ENCODE data around the gene SLC30A3. TPM values are rescaled to one million over a fixed set of nuclear protein-coding genes. Genes with fewer than 3 reads are reported as not detected.

Gene SLC30A3
- total and polyA plus RNA-seq, 8 donors, result not detected

DNA sequence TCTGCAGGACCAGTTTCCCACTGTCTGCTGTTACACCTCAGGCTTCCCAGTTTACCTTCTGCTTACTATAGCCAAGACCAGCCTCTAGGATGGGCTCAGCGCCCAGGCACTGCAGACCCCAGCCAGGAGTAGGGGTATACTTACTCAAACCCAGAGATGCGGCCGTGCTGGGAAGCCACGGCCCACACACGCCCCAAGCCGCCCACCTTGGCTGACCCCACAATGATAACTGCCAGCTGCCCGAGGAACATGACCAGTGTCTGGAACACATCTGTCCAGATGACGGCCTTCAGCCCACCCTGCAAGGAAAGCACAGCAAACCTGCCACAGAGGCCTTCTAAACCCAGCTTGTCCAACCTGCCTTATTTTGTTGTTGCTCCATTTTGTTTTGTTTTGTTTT, 57.6 kb downstream of the SLC30A3 start:
- Histone ChIP-seq H3K9me3 (no peaks in the 10 kb centered on the region), H3K36me3 (peaks cover 48 to 97% (median 92%) of the 10 kb centered on the region in 4 donors), H3K4me1 (peaks cover 0 to 5% (median 2%) of the 10 kb centered on the region in 4 donors), H3K4me3 (no peak overlapping the region), H3K27me3 (no peaks in the 10 kb centered on the region), H3K27ac (no peak overlapping the region)
- DNase-seq, result no peak
- WGBS, 5 donors, result 69 to 84% (median 80%) methylated on average over 8 of the region's 8 CpGs
- intact Hi-C loops (cut with DNase I; ENCODE audit: low total_unique reads), result no loop called here
- no peak for TF ChIP-seq POLR2AphosphoS5 (IDR thresholded peaks at IDR 0.05)
- TF ChIP-seq, protein P1, sequence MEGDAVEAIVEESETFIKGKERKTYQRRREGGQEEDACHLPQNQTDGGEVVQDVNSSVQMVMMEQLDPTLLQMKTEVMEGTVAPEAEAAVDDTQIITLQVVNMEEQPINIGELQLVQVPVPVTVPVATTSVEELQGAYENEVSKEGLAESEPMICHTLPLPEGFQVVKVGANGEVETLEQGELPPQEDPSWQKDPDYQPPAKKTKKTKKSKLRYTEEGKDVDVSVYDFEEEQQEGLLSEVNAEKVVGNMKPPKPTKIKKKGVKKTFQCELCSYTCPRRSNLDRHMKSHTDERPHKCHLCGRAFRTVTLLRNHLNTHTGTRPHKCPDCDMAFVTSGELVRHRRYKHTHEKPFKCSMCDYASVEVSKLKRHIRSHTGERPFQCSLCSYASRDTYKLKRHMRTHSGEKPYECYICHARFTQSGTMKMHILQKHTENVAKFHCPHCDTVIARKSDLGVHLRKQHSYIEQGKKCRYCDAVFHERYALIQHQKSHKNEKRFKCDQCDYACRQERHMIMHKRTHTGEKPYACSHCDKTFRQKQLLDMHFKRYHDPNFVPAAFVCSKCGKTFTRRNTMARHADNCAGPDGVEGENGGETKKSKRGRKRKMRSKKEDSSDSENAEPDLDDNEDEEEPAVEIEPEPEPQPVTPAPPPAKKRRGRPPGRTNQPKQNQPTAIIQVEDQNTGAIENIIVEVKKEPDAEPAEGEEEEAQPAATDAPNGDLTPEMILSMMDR (IDR thresholded peaks at IDR 0.05), result no peak
- TF ChIP-seq POLR2A (IDR thresholded peaks at IDR 0.05), result no peak
- TF ChIP-seq EP300 (IDR thresholded peaks at IDR 0.05), result no peak

DNA sequence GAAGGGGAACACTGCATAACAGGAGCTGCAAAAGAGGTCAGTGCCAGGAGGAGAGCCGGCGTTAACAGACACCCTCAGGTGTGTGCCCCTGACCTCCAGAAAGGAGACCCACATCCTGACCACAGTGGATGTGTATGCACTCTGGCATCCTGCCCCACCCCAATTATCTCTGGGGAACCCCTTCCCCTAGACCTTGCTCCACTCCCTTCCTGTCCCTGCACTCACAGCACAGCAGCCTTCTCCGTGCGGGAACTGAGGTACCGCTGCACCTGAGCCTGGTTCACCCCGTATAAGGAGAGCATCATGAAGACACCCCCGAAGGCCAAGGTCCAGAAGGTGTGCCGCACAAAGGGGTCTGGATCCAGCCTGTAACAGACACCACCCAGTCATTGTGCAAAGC, 58.3 kb downstream of the SLC30A3 start:
- H3K4me1 ChIP-seq, result no peaks in the 10 kb centered on the region
- DNase-seq, result no peak
- peaks cover 51 to 100% (median 98%) of the 10 kb centered on the region in 4 donors for H3K36me3 ChIP-seq
- H3K4me3 ChIP-seq, result no peak overlapping the region
- intact Hi-C loops (cut with DNase I; ENCODE audit: low total_unique reads), result no loop called here
- H3K27me3 ChIP-seq, result no peaks in the 10 kb centered on the region
- no peak overlapping the region for H3K27ac ChIP-seq
- no peaks in the 10 kb centered on the region for H3K9me3 ChIP-seq
- WGBS, 5 donors, result 92 to 99% (median 96%) methylated on average over 8 of the region's 8 CpGs
- no peak for TF ChIP-seq EP300 (IDR thresholded peaks at IDR 0.05)
- no peak for TF ChIP-seq POLR2A (IDR thresholded peaks at IDR 0.05)
- no peak for TF ChIP-seq POLR2AphosphoS5 (IDR thresholded peaks at IDR 0.05)
- TF ChIP-seq, protein P1 (IDR thresholded peaks at IDR 0.05), result no peak

DNA sequence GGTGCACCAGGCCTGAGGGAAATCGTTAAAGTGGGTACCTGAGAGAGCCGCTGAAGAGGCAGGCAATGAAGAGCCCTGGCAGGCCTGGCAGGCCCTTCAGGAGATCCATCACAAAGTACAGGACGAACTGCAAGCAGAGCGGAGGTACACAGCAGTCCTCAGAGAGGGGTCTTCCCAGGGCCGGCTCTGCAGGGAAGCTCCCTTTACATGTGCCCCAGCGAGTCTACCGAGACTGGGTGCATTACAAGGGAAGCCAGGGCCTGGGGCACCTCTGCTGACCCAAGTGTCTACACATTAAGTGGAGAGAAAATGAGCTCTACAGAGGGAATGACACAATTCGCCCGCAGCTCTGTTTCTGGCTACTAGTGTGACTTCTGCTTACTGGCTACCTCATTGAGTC, 59.1 kb downstream of the SLC30A3 start:
- no peaks in the 10 kb centered on the region for H3K27me3 ChIP-seq
- H3K4me3 ChIP-seq, result no peak overlapping the region
- DNase-seq, result no peak
- H3K4me1 ChIP-seq, result no peaks in the 10 kb centered on the region
- 93 to 98% (median 95%) methylated on average over 9 of the region's 9 CpGs for WGBS, 5 donors
- no peak overlapping the region for H3K27ac ChIP-seq
- intact Hi-C loops (cut with DNase I; ENCODE audit: low total_unique reads), result no loop called here
- H3K9me3 ChIP-seq, result no peaks in the 10 kb centered on the region
- peaks cover 51 to 94% (median 93%) of the 10 kb centered on the region in 4 donors for H3K36me3 ChIP-seq
- TF ChIP-seq EP300 (IDR thresholded peaks at IDR 0.05) (no peak), POLR2AphosphoS5 (IDR thresholded peaks at IDR 0.05) (no peak), POLR2A (IDR thresholded peaks at IDR 0.05) (no peak)
- TF ChIP-seq, protein P1 (IDR thresholded peaks at IDR 0.05), result no peak

Other genes starting within 250 kb of the SLC30A3 start
- 100 to 1,000 TPM in 2 of 5 donors, 10 to 100 TPM in 3; 30.1 to 206 (median 89.5) TPM for gene TMEM214, start 230.1 kb downstream of the SLC30A3 start, total RNA-seq
- gene TMEM214, start 230.1 kb downstream of the SLC30A3 start, polyA plus RNA-seq, result 10 to 100 TPM; 17.1 to 35.1 (median 28.1) TPM
- 10 to 100 TPM in 3 of 5 donors, 1 to 10 TPM in 2; 7.8 to 29.0 (median 11.6) TPM for gene AGBL5, start 211.4 kb downstream of the SLC30A3 start, total RNA-seq
- 10 to 100 TPM; 11.5 to 16.6 (median 13.6) TPM for gene AGBL5, start 211.4 kb downstream of the SLC30A3 start, polyA plus RNA-seq
- gene OST4, start 191.4 kb downstream of the SLC30A3 start, total RNA-seq, result 100 to 1,000 TPM in 4 of 5 donors, 10 to 100 TPM in 1; 16.8 to 281 (median 134) TPM
- gene OST4, start 191.4 kb downstream of the SLC30A3 start, polyA plus RNA-seq, result 100 to 1,000 TPM; 421 to 610 (median 506) TPM
- gene EMILIN1, start 184.4 kb downstream of the SLC30A3 start, total RNA-seq, result 100 to 1,000 TPM in 2 of 5 donors, 10 to 100 TPM in 3; 17.5 to 208 (median 89.2) TPM
- gene EMILIN1, start 184.4 kb downstream of the SLC30A3 start, polyA plus RNA-seq, result 10 to 100 TPM; 19.6 to 53.1 (median 31.1) TPM
- gene KHK, start 176.3 kb downstream of the SLC30A3 start, total RNA-seq, result 10 to 100 TPM in 1 of 5 donors, 1 to 10 TPM in 3, not detected in 1; 1.3 to 18.2 (median 3.0) TPM
- gene KHK, start 176.3 kb downstream of the SLC30A3 start, polyA plus RNA-seq, result 1 to 10 TPM; 3.5 to 5.9 (median 4.2) TPM
- 1 to 10 TPM in 3 of 5 donors, not detected in 2; 1.4 to 4.1 (median 2.6) TPM for gene CGREF1, start 143.9 kb downstream of the SLC30A3 start, total RNA-seq
- 1 to 10 TPM; 2.3 to 3.2 (median 2.4) TPM for gene CGREF1, start 143.9 kb downstream of the SLC30A3 start, polyA plus RNA-seq
- gene ABHD1, start 139.2 kb downstream of the SLC30A3 start, total RNA-seq, result not detected
- gene ABHD1, start 139.2 kb downstream of the SLC30A3 start, polyA plus RNA-seq, result under 1 TPM in 2 of 3 donors, not detected in 1; 0.23 to 0.75 TPM
- 100 to 1,000 TPM in 1 of 5 donors, 10 to 100 TPM in 4; 14.2 to 107 (median 29.4) TPM for gene PREB, start 128.4 kb downstream of the SLC30A3 start, total RNA-seq
- 10 to 100 TPM; 37.3 to 48.4 (median 44.6) TPM for gene PREB, start 128.4 kb downstream of the SLC30A3 start, polyA plus RNA-seq
- not detected for gene PRR30, start 123.6 kb downstream of the SLC30A3 start, total RNA-seq
- gene PRR30, start 123.6 kb downstream of the SLC30A3 start, polyA plus RNA-seq, result not detected
- not detected for gene TCF23, start 114.0 kb downstream of the SLC30A3 start, total RNA-seq
- gene TCF23, start 114.0 kb downstream of the SLC30A3 start, polyA plus RNA-seq, result under 1 TPM in 1 of 3 donors, not detected in 2; 0.03 TPM
- gene ATRAID, start 51.0 kb downstream of the SLC30A3 start, total RNA-seq, result 100 to 1,000 TPM in 3 of 5 donors, 10 to 100 TPM in 2; 67.4 to 532 (median 131) TPM
- gene ATRAID, start 51.0 kb downstream of the SLC30A3 start, polyA plus RNA-seq, result 100 to 1,000 TPM in 2 of 3 donors, 10 to 100 TPM in 1; 86.6 to 140 (median 111) TPM
- gene SLC5A6, start 50.8 kb downstream of the SLC30A3 start, total RNA-seq, result 10 to 100 TPM; 19.3 to 71.0 (median 24.9) TPM
- gene SLC5A6, start 50.8 kb downstream of the SLC30A3 start, polyA plus RNA-seq, result 10 to 100 TPM in 1 of 3 donors, 1 to 10 TPM in 2; 5.7 to 15.0 (median 6.0) TPM
- gene CAD, start 45.7 kb downstream of the SLC30A3 start, total RNA-seq, result 100 to 1,000 TPM in 2 of 5 donors, 10 to 100 TPM in 3; 12.2 to 130 (median 78.2) TPM
- 10 to 100 TPM in 1 of 3 donors, 1 to 10 TPM in 2; 4.4 to 16.5 (median 6.5) TPM for gene CAD, start 45.7 kb downstream of the SLC30A3 start, polyA plus RNA-seq
- gene DNAJC5G, start 12.4 kb upstream of the SLC30A3 start, total RNA-seq, result not detected
- not detected for gene DNAJC5G, start 12.4 kb upstream of the SLC30A3 start, polyA plus RNA-seq
- under 1 TPM in 1 of 5 donors, not detected in 4; 0.87 TPM for gene TRIM54, start 19.4 kb upstream of the SLC30A3 start, total RNA-seq
- gene TRIM54, start 19.4 kb upstream of the SLC30A3 start, polyA plus RNA-seq, result under 1 TPM; 0.13 to 0.61 (median 0.25) TPM
- 1 to 10 TPM in 1 of 5 donors, not detected in 4; 6.7 TPM for gene UCN, start 45.4 kb upstream of the SLC30A3 start, total RNA-seq
- 1 to 10 TPM in 2 of 3 donors, not detected in 1; 3.5 to 4.1 TPM for gene UCN, start 45.4 kb upstream of the SLC30A3 start, polyA plus RNA-seq
- gene MPV17, start 60.0 kb upstream of the SLC30A3 start, total RNA-seq, result 10 to 100 TPM in 4 of 5 donors, 1 to 10 TPM in 1; 8.7 to 98.0 (median 58.9) TPM
- gene MPV17, start 60.0 kb upstream of the SLC30A3 start, polyA plus RNA-seq, result 10 to 100 TPM; 41.7 to 84.0 (median 58.2) TPM
- gene GTF3C2, start 93.7 kb upstream of the SLC30A3 start, total RNA-seq, result 100 to 1,000 TPM in 1 of 5 donors, 10 to 100 TPM in 4; 25.7 to 125 (median 62.6) TPM
- gene GTF3C2, start 93.7 kb upstream of the SLC30A3 start, polyA plus RNA-seq, result 10 to 100 TPM; 18.8 to 37.1 (median 28.3) TPM
- 10 to 100 TPM; 16.2 to 42.2 (median 27.2) TPM for gene EIF2B4, start 107.3 kb upstream of the SLC30A3 start, total RNA-seq
- 10 to 100 TPM; 42.0 to 63.9 (median 51.1) TPM for gene EIF2B4, start 107.3 kb upstream of the SLC30A3 start, polyA plus RNA-seq
- gene SNX17, start 107.6 kb upstream of the SLC30A3 start, total RNA-seq, result 10 to 100 TPM; 28.6 to 70.4 (median 67.2) TPM
- gene SNX17, start 107.6 kb upstream of the SLC30A3 start, polyA plus RNA-seq, result 10 to 100 TPM; 58.3 to 70.2 (median 68.9) TPM
- gene ZNF513, start 117.7 kb upstream of the SLC30A3 start, total RNA-seq, result 10 to 100 TPM; 10.3 to 58.9 (median 19.1) TPM
- gene ZNF513, start 117.7 kb upstream of the SLC30A3 start, polyA plus RNA-seq, result 10 to 100 TPM; 12.4 to 23.6 (median 15.4) TPM
- gene PPM1G, start 146.5 kb upstream of the SLC30A3 start, total RNA-seq, result 10 to 100 TPM; 10.5 to 44.6 (median 42.9) TPM
- 10 to 100 TPM; 40.0 to 49.8 (median 47.2) TPM for gene PPM1G, start 146.5 kb upstream of the SLC30A3 start, polyA plus RNA-seq
- 10 to 100 TPM; 12.5 to 69.8 (median 48.4) TPM for gene NRBP1, start 165.6 kb upstream of the SLC30A3 start, total RNA-seq
- gene NRBP1, start 165.6 kb upstream of the SLC30A3 start, polyA plus RNA-seq, result 10 to 100 TPM; 46.7 to 57.3 (median 51.4) TPM
- gene KRTCAP3, start 179.3 kb upstream of the SLC30A3 start, total RNA-seq, result 100 to 1,000 TPM in 1 of 5 donors, 10 to 100 TPM in 3, not detected in 1; 16.5 to 140 (median 53.6) TPM
- gene KRTCAP3, start 179.3 kb upstream of the SLC30A3 start, polyA plus RNA-seq, result 10 to 100 TPM; 31.2 to 65.2 (median 62.2) TPM
- gene IFT172, start 226.7 kb upstream of the SLC30A3 start, total RNA-seq, result 10 to 100 TPM in 4 of 5 donors, 1 to 10 TPM in 1; 7.4 to 88.1 (median 14.0) TPM
- 10 to 100 TPM; 34.7 to 66.4 (median 43.9) TPM for gene IFT172, start 226.7 kb upstream of the SLC30A3 start, polyA plus RNA-seq
- 10 to 100 TPM in 2 of 5 donors, 1 to 10 TPM in 2, under 1 TPM in 1; 0.89 to 23.3 (median 5.0) TPM for gene FNDC4, start 232.2 kb upstream of the SLC30A3 start, total RNA-seq
- gene FNDC4, start 232.2 kb upstream of the SLC30A3 start, polyA plus RNA-seq, result 10 to 100 TPM in 2 of 3 donors, 1 to 10 TPM in 1; 4.5 to 15.1 (median 10.1) TPM
- gene GCKR, start 233.8 kb upstream of the SLC30A3 start, total RNA-seq, result 10 to 100 TPM in 4 of 5 donors, not detected in 1; 13.4 to 45.5 (median 33.3) TPM
- 10 to 100 TPM in 1 of 3 donors, 1 to 10 TPM in 2; 1.2 to 13.3 (median 2.1) TPM for gene GCKR, start 233.8 kb upstream of the SLC30A3 start, polyA plus RNA-seq

Measured in stomach (tissue), 9 donors.